Stimulated activated naive CD8-positive, alpha-beta T cell treated with anti-CD3 and anti-CD28 coated beads, Interleukin-15, Interleukin-2, amounts not matched to agents 100 ng/mL and 50 ng/mL, for 24 hours (primary cell): ENCODE data around the gene SS18.
A peak's percentile ranks its signal among the peaks of the same experiment; 100 is the strongest.

Experiments used
- H3K27ac Mint-ChIP-seq: one replicate; pipeline ENCODE4 v1.8.0; 2021; ENCODE audit warnings: mild to moderate bottlenecking, mixed read lengths
- H3K27me3 Mint-ChIP-seq: one replicate; pipeline ENCODE4 v1.8.0; 2021; ENCODE audit warnings: mixed read lengths
- H3K36me3 Mint-ChIP-seq: one replicate; pipeline ENCODE4 v1.8.0; 2021; ENCODE audit warnings: low read depth, mixed read lengths
- H3K4me1 Mint-ChIP-seq: one replicate; pipeline ENCODE4 v1.8.0; 2021; ENCODE audit warnings: low read depth, mixed read lengths
- H3K4me3 Mint-ChIP-seq: one replicate; pipeline ENCODE4 v1.8.0; 2021; ENCODE audit warnings: mild to moderate bottlenecking, mixed read lengths
- H3K9me3 Mint-ChIP-seq: one replicate; pipeline ENCODE4 v1.8.0; 2021; ENCODE audit warnings: mixed read lengths

SS18 gene

DNA sequence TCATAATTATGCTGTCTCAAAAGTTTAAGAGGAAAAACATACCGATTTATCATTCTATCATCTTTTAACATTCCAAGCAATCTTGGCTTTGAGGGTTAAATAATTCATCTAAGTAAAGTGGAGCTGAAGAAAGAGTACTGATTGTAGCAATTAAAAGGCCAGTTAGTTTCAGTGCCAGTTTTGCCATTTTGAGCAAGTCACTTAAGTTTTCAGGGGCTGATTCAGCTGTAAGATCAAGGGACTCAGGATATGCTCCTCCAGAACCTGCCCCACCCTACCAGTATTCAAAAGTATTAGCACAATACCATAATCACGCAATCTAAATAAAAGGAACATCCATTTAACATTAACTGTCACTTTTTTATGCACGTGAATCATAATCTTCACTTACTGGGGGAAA is 1.9 kb downstream of the SS18 start:
- peaks cover 32% of the 10 kb centered on the region for H3K36me3 Mint-ChIP-seq
- H3K4me1 Mint-ChIP-seq = peaks cover 39% of the 10 kb centered on the region
- peak overlapping the region; percentile 95 for H3K4me3 Mint-ChIP-seq
- H3K27ac Mint-ChIP-seq = peak overlapping the region; percentile 52
- H3K9me3 Mint-ChIP-seq = no peaks in the 10 kb centered on the region
- H3K27me3 Mint-ChIP-seq = no peaks in the 10 kb centered on the region

- H3K4me1 Mint-ChIP-seq = peaks cover 46% of the 10 kb centered on the region
Measured at GRCh38 chr18:26086959-26087358, 3.5 kb downstream of the SS18 start.

DNA sequence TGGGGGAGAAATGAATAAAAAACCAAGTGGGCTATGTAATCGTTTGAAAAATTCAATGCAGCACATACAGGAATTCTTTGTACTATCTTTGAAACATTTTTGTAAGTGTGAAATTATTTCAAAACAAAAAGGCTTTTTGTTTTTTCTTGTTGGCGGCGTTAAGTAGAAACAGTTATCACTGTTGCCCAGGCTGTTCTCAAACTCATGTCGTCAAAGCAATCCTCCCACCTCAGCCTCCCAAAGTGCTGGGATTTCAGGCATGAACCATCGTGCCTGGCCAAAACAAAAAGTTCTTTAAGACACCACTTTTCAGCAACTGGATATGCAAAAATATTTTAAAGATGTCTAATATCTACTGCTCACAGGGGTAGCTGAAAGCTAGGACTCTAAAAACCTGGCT is 5.4 kb downstream of the SS18 start:
- Mint-ChIP-seq H3K4me3 (no peak overlapping the region), H3K27ac (no peak overlapping the region), H3K36me3 (peaks cover 61% of the 10 kb centered on the region), H3K27me3 (no peaks in the 10 kb centered on the region), H3K9me3 (no peaks in the 10 kb centered on the region), H3K4me1 (peaks cover 39% of the 10 kb centered on the region)

More at GRCh38 chr18:26086959-26087358, 3.5 kb downstream of the SS18 start:
- H3K27ac Mint-ChIP-seq = no peak overlapping the region
- H3K9me3 Mint-ChIP-seq = no peaks in the 10 kb centered on the region
- H3K4me3 Mint-ChIP-seq = peak overlapping the region; percentile 38
- peaks cover 45% of the 10 kb centered on the region for H3K36me3 Mint-ChIP-seq
- no peaks in the 10 kb centered on the region for H3K27me3 Mint-ChIP-seq

GRCh38 chr18:26083099-26083498 is 7.3 kb downstream of the SS18 start:
- Mint-ChIP-seq H3K36me3 (peaks cover 71% of the 10 kb centered on the region), H3K27me3 (no peaks in the 10 kb centered on the region), H3K4me3 (no peak overlapping the region), H3K4me1 (peaks cover 31% of the 10 kb centered on the region), H3K27ac (no peak overlapping the region), H3K9me3 (no peaks in the 10 kb centered on the region)

DNA sequence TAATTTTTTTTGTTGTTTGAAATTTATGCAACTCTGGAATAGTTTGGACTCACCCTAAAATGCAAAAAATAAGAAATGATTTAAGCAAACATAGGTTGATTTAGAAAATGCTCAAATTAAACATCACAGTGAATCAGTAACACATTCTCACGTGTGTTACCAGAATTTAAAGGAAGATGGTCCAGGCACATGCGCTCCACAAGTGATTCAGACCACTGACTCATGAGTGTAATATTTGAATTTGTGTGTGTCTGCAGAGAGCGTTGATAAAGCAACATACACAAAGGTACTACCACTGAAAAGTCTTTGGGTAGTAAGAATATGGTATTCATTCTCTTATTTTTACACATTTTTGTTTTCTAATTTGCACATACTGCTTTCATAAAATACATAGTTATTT is 7.9 kb downstream of the SS18 start:
- H3K36me3 Mint-ChIP-seq = peaks cover 77% of the 10 kb centered on the region

DNA sequence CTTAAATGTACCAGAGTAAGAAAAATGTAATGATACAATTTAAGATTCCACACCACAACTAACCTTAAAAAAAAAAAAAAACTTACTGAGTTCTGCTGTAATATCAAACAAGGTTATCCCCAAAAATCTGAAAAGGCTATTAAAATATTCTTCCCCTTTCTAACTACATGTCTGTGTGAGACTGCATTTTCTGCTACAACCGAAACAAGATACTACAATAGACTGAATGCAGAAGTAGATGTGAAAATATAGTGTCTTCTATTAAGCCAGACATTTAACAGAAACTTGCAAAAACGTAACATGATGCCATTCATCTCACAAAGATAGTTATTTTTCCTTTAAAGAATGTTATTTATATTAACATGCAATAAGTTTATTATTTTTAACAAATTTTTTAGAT is 16.2 kb downstream of the SS18 start:
- H3K27ac Mint-ChIP-seq = no peak overlapping the region
- no peaks in the 10 kb centered on the region for H3K27me3 Mint-ChIP-seq
- peaks cover 12% of the 10 kb centered on the region for H3K4me1 Mint-ChIP-seq
- peaks cover 85% of the 10 kb centered on the region for H3K36me3 Mint-ChIP-seq
- peaks cover 5% of the 10 kb centered on the region for H3K9me3 Mint-ChIP-seq
- no peak overlapping the region for H3K4me3 Mint-ChIP-seq

More for the DNA sequence above, 7.9 kb downstream of the SS18 start:
- H3K27ac Mint-ChIP-seq = no peak overlapping the region
- H3K9me3 Mint-ChIP-seq = no peaks in the 10 kb centered on the region
- peaks cover 25% of the 10 kb centered on the region for H3K4me1 Mint-ChIP-seq
- no peak overlapping the region for H3K4me3 Mint-ChIP-seq
- no peaks in the 10 kb centered on the region for H3K27me3 Mint-ChIP-seq

- Mint-ChIP-seq H3K4me3 (no peak overlapping the region), H3K27ac (no peak overlapping the region), H3K4me1 (peaks cover 9% of the 10 kb centered on the region), H3K36me3 (peaks cover 86% of the 10 kb centered on the region), H3K9me3 (peaks cover 5% of the 10 kb centered on the region), H3K27me3 (no peaks in the 10 kb centered on the region)
Measured at GRCh38 chr18:26073758-26074157, 16.7 kb downstream of the SS18 start.

GRCh38 chr18:26071725-26072124 is 18.7 kb downstream of the SS18 start:
- H3K4me3 Mint-ChIP-seq = no peak overlapping the region
- H3K36me3 Mint-ChIP-seq = peaks cover 82% of the 10 kb centered on the region
- H3K9me3 Mint-ChIP-seq = peaks cover 5% of the 10 kb centered on the region
- no peaks in the 10 kb centered on the region for H3K27me3 Mint-ChIP-seq
- H3K4me1 Mint-ChIP-seq = peaks cover 16% of the 10 kb centered on the region
- no peak overlapping the region for H3K27ac Mint-ChIP-seq

DNA sequence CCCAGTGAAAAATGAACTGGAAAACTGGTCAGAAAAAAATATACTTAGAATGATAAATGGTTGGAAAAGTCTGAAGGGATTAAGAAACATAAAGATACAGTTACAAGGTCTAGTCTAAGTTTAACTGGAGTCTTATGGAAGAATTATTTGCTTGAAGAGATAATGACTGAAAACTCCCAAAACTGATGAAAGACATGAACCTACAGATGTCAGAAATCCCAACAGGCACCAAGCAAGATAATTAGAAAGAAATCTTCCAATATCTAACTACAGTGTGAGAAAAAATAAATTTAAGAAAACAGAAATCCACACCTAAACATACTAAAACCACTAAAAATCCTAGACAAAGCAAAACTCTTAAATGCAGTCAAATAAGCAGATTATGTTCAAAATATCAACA is 19.4 kb downstream of the SS18 start:
- H3K4me3 Mint-ChIP-seq = no peak overlapping the region
- no peaks in the 10 kb centered on the region for H3K27me3 Mint-ChIP-seq
- peaks cover 16% of the 10 kb centered on the region for H3K4me1 Mint-ChIP-seq
- H3K9me3 Mint-ChIP-seq = peaks cover 5% of the 10 kb centered on the region
- no peak overlapping the region for H3K27ac Mint-ChIP-seq
- peaks cover 83% of the 10 kb centered on the region for H3K36me3 Mint-ChIP-seq

DNA sequence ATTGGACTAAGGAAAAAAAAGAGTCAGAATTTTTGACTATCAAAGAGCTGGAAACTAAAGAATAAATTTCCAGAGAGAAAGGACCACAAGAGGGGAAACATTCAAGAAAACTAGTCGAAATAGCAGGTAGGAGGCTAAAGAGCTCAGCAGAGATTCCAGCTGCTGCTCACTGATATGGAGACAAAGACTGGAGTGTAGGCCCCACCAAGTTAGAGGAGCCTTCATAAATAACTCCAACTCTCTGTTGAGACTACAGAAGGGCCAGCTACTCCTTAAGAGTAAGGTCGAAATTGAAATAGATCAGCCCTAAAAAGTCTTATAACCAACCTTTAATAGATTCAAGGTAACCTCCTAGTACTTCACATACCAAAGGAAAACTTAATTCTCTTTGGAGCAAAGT is 31.1 kb downstream of the SS18 start:
- Mint-ChIP-seq H3K27me3 (no peaks in the 10 kb centered on the region), H3K36me3 (peaks cover 59% of the 10 kb centered on the region), H3K4me1 (peaks cover 34% of the 10 kb centered on the region), H3K27ac (no peak overlapping the region), H3K9me3 (no peaks in the 10 kb centered on the region), H3K4me3 (no peak overlapping the region)

GRCh38 chr18:26057344-26057773 is 33.1 kb downstream of the SS18 start:
- H3K9me3 Mint-ChIP-seq = no peaks in the 10 kb centered on the region
- H3K36me3 Mint-ChIP-seq = peaks cover 63% of the 10 kb centered on the region
- no peaks in the 10 kb centered on the region for H3K27me3 Mint-ChIP-seq
- H3K27ac Mint-ChIP-seq = no peak overlapping the region
- H3K4me1 Mint-ChIP-seq = peaks cover 29% of the 10 kb centered on the region
- H3K4me3 Mint-ChIP-seq = no peak overlapping the region

DNA sequence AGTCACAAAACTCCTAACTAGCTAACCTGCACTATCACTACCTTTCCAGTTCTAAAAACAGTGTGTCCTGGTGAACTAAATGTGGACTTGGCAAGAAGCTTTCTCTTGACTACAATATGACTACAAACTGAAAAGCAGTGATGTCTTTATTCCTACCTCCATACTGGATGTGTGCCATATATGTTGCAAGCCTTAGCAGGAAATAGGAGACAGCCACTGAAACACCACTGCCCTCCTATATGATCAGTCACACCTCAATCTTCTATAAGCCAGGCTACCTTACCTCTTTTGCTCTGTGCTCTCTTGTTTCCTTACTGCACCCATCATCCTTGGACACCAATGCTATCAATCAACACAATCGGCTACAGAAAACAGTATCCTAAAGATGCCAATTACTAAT is 34.1 kb downstream of the SS18 start:
- Mint-ChIP-seq H3K4me3 (no peak overlapping the region), H3K36me3 (peaks cover 61% of the 10 kb centered on the region)

DNA sequence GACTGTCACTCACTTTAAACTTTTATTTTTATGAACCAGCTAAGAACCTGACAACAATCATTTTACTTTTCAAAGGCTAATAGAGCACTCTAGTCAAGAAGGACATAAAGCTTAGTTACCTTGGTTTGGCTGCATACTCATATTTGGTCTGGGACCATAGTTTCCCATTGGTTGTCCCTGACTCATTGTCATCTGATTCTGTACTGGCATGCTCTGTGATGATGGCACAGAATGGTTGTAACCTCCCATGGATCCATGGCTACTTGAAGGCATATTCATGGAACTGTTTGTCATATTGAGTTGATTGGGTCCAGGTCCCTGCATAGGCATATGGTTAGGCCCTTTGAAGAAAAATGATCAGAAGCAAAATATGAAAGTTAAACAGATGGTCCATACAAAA is 37.9 kb downstream of the SS18 start:
- no peaks in the 10 kb centered on the region for H3K27me3 Mint-ChIP-seq
- H3K4me3 Mint-ChIP-seq = no peak overlapping the region
- peaks cover 50% of the 10 kb centered on the region for H3K36me3 Mint-ChIP-seq
- no peak overlapping the region for H3K27ac Mint-ChIP-seq
- peaks cover 6% of the 10 kb centered on the region for H3K4me1 Mint-ChIP-seq
- H3K9me3 Mint-ChIP-seq = no peaks in the 10 kb centered on the region

More for the DNA sequence above, 34.1 kb downstream of the SS18 start:
- Mint-ChIP-seq H3K4me1 (peaks cover 25% of the 10 kb centered on the region), H3K9me3 (no peaks in the 10 kb centered on the region), H3K27me3 (no peaks in the 10 kb centered on the region), H3K27ac (peak overlapping the region; percentile 40)

- H3K27me3 Mint-ChIP-seq = no peaks in the 10 kb centered on the region
- peaks cover 3% of the 10 kb centered on the region for H3K4me1 Mint-ChIP-seq
- no peak overlapping the region for H3K4me3 Mint-ChIP-seq
- H3K36me3 Mint-ChIP-seq = peaks cover 46% of the 10 kb centered on the region
- H3K9me3 Mint-ChIP-seq = no peaks in the 10 kb centered on the region
- no peak overlapping the region for H3K27ac Mint-ChIP-seq
Measured at GRCh38 chr18:26051843-26052242, 38.6 kb downstream of the SS18 start.

DNA sequence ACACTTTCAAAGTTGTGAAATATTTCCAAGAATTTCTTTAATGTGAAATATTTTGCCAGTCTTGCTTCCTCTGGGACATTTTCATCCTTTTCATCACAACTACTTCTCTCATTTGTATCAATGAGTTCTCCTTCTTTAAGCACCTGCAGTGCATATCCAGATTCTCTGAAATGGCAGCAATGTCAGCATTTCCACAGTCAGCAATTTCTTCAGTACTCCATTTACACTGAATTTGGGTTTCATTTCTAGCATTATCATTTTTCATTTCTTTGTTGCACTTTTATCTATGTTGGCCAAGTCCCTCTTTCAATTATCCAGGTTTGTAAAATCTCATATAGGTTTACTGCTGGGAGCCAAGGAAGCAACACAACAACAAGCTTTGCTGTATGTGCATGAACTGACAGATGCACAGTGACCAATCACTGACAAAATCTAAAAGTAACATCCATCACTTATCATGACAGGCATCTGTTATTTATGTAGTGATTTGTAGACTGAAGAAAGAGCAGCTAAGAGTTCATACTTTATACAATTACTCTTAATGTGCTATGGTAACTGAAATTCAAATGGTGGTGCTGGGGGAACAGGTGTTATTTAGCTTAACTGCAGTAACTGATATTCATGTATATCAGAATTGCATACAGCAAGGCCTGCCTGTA is 43.9 kb downstream of the SS18 start:
- no peaks in the 10 kb centered on the region for H3K27me3 Mint-ChIP-seq
- no peaks in the 10 kb centered on the region for H3K4me1 Mint-ChIP-seq
- H3K9me3 Mint-ChIP-seq = no peaks in the 10 kb centered on the region
- H3K27ac Mint-ChIP-seq = no peak overlapping the region
- H3K4me3 Mint-ChIP-seq = no peak overlapping the region
- peaks cover 41% of the 10 kb centered on the region for H3K36me3 Mint-ChIP-seq

DNA sequence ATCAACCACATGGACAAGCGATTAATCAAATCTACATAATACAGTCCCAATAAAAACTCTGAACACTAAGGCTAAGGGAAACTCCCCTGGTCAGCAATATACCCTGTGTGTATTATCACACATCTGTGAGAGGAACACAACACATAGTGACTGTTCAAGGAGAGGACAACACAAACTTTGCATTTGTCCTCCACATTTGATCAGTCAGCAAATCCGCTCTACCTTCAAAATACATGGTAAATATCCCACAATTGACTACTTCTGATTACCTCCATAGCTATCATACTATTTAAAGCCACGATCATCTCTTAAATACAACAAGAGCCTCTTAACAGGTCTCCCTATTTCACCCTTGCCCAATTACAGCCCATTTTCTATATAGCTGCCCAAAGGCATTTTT is 45.6 kb downstream of the SS18 start:
- H3K36me3 Mint-ChIP-seq = peaks cover 43% of the 10 kb centered on the region
- H3K4me3 Mint-ChIP-seq = no peak overlapping the region
- no peaks in the 10 kb centered on the region for H3K9me3 Mint-ChIP-seq
- H3K27ac Mint-ChIP-seq = no peak overlapping the region
- no peaks in the 10 kb centered on the region for H3K27me3 Mint-ChIP-seq
- peaks cover 5% of the 10 kb centered on the region for H3K4me1 Mint-ChIP-seq
